ENCODE results near the gene P3H2. TPM values are rescaled to one million over a fixed set of nuclear protein-coding genes. Genes with fewer than 3 reads are reported as not detected.

The P3H2 gene
- total and polyA plus RNA-seq, 2 experiments from 2014 or later, result 56.7 to 56.8 TPM

GRCh38 chr3:190121383-190121782 lies 686 bp upstream of the P3H2 start:
- no peak for DNase-seq (ENCODE audit: low read depth in 1 of 2, low spot score in 1 of 2)
- Histone ChIP-seq H3K9me3 (ENCODE audit: low read depth) (no peaks in the 10 kb centered on the region), H3K4me1 (ENCODE audit: low read depth) (peaks cover 17% of the 10 kb centered on the region), H3K4me3 (peak overlapping the region; percentile 92), H3K36me3 (no peaks in the 10 kb centered on the region), H3K27ac (peak overlapping the region; percentile 85), H3K27me3 (no peaks in the 10 kb centered on the region)
- TF ChIP-seq CTCF (IDR thresholded peaks at IDR 0.05; ENCODE audit: low read depth, low read length), result no peak

- H3K4me1 ChIP-seq (ENCODE audit: low read depth), result peaks cover 17% of the 10 kb centered on the region
- no peaks in the 10 kb centered on the region for H3K9me3 ChIP-seq (ENCODE audit: low read depth)
- no peaks in the 10 kb centered on the region for H3K27me3 ChIP-seq
- no peaks in the 10 kb centered on the region for H3K36me3 ChIP-seq
- TF ChIP-seq CTCF (IDR thresholded peaks at IDR 0.05; ENCODE audit: low read depth, low read length), result no peak
- peak overlapping the region; percentile 85 for H3K27ac ChIP-seq
- DNase-seq (ENCODE audit: low read depth in 1 of 2, low spot score in 1 of 2), result no peak
- H3K4me3 ChIP-seq, result peak overlapping the region; percentile 92
These were observed 322 bp upstream of the P3H2 start for GRCh38 chr3:190121061-190121377.

DNA sequence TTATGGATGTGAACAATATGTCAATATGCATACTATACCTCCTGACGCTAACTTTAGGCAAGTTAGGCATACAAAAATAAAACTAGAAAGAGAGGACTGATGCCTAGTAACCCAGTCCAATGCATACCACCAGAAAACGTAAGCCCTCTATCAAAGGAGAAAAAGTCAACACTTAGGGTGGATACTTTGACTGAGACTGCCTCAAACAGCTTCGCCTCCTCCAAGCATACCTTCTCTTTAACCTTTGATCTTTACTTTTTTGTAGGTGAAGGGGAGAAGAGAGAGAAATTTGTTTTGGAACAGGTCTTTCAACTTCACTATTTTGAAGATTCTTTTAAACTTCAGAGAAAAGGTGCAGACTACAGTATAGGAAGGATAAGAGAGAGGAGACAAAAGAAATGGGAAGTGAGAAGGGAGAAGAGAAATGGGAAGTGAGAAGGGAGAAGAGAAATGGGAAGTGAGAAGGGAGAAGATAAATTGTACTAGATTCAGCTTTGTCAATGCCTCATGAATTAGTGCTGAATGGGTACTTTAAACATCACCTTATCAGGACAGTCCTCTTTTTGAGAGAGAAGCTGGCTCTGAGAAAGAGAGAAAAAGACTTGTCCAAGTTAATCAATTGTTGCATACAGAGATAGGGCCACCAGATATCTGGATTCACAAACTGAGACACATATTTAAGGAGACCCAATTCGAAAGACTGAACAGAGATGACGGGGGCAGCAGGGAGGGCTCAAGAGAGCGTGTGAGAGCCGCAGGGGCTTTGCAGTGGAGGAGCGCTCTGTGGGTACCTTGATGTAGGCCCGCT lies 1.0 kb downstream of the P3H2 start:
- Histone ChIP-seq H3K27ac (no peak overlapping the region), H3K4me3 (peak overlapping the region; percentile 92), H3K9me3 (ENCODE audit: low read depth) (no peaks in the 10 kb centered on the region), H3K36me3 (no peaks in the 10 kb centered on the region), H3K27me3 (no peaks in the 10 kb centered on the region), H3K4me1 (ENCODE audit: low read depth) (peaks cover 17% of the 10 kb centered on the region)
- no peak for TF ChIP-seq CTCF (IDR thresholded peaks at IDR 0.05; ENCODE audit: low read depth, low read length)
- DNase-seq (ENCODE audit: low read depth in 1 of 2, low spot score in 1 of 2), result no peak

- H3K36me3 ChIP-seq, result no peaks in the 10 kb centered on the region
- H3K4me1 ChIP-seq (ENCODE audit: low read depth), result peaks cover 17% of the 10 kb centered on the region
- DNase-seq (ENCODE audit: low read depth in 1 of 2, low spot score in 1 of 2), result no peak
- H3K9me3 ChIP-seq (ENCODE audit: low read depth), result no peaks in the 10 kb centered on the region
- H3K27ac ChIP-seq, result peak overlapping the region; percentile 16
- H3K27me3 ChIP-seq, result no peaks in the 10 kb centered on the region
- no peak overlapping the region for H3K4me3 ChIP-seq
- TF ChIP-seq CTCF (IDR thresholded peaks at IDR 0.05; ENCODE audit: low read depth, low read length), result no peak
These were observed 2.3 kb downstream of the P3H2 start for GRCh38 chr3:190118438-190118837.

DNA sequence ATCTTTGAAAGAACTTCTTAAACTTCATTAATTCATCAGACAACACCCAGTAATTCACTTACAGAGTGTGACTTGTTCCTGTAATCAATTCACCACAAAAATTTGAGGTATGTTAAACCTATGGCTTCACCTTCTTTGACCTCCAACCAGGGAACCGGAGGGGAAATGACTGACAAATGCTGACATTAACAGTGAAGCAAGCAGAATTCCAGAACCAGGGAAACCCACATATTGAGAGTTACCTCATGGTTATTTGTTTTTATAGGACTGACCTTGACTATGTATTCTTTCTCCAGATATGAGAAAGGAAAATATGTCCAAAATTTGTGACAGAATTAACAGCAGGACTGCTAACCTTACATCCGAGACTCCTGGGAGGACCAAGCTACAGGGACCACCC lies 2.7 kb downstream of the P3H2 start:
- peak in 1 of 2 donors; percentile 21 for DNase-seq (ENCODE audit: low read depth in 1 of 2, low spot score in 1 of 2)
- Histone ChIP-seq H3K4me1 (ENCODE audit: low read depth) (peaks cover 16% of the 10 kb centered on the region), H3K27ac (peak overlapping the region; percentile 16), H3K9me3 (ENCODE audit: low read depth) (no peaks in the 10 kb centered on the region), H3K27me3 (no peaks in the 10 kb centered on the region), H3K36me3 (no peaks in the 10 kb centered on the region), H3K4me3 (no peak overlapping the region)
- TF ChIP-seq CTCF (IDR thresholded peaks at IDR 0.05; ENCODE audit: low read depth, low read length), result no peak

Data from cardiac muscle cell (in vitro differentiated cells and primary cell).